ENCODE results near the gene SORCS2.

GRCh38 chr4:7173841-7174449 lies 18.4 kb upstream of the SORCS2 start:
- TF ChIP-seq CTCF (IDR thresholded peaks at IDR 0.05) (no peak), POLR2A (IDR thresholded peaks at IDR 0.05) (no peak)
